ENCODE measurements around the gene SZT2.
A peak's percentile ranks its signal among the peaks of the same experiment; 100 is the strongest.
"Not testable (repeated sequence)": the region's sequence is repeated elsewhere in the genome, so short reads cannot be mapped to it uniquely, and the experiment has no call there.

The SZT2 gene

DNA sequence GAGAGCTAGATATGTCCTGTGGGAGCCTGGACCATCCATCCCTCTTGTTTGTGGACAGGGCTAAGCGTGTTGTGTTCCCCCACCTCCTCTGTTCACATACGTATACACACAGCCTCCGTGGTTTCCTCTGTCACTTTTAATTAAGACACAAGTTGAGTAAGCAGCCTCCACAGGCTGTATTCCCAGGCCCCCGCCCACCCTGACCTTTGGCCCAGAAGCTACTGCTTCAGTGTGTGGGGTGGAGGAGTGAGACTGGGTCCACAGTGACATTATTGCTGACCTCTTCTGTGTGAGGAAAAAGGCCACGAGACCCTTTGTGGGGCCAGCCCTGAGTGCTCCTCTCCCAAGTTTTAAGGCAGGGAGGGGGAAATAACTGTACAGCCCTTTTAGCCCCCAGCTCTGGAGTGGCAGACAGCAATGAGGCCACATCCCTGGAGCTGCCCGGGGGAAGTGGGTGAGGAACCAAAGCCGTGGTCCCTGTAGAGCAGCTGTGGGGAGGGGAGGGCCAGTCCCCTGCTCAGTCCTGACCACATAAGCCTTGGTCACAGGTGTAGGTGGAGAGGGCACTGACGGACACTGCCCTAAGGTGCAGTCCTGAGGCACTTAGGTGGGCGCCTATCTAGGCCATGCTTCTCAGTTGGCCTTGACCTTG is 26.3 kb upstream of the SZT2 start:
- no peak for DNase-seq

DNA sequence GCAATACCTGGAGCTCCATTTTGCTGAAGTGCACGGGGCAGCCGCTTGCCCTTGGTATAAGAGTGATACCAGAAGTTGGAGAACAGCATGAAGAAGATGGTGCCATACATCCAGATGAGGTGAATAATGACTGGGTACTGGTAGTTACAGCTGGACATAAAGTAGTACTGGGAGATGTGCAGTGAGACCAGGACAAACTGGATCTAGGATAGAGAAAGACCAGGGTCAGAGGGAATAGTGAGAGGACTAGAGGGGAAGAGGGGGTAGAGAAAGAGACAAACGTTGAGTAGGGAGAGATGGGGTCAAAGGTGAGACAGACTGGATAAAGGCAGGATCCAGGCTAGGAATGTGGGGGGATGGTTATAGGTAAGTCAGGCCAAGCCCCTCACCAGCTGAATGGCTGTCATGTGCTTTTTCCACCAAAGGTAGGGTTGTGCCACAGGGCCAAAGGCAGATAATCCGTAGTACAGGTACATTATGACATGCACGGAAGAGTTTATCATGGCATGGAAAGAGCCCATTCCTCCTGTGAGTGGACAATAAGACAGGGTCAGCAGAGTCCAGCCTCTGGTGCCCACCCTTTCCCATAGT is 25.7 kb upstream of the SZT2 start:
- DNase-seq, result no peak

- no peak for DNase-seq
Observed at GRCh38 chr1:43365678-43366077, 24.0 kb upstream of the SZT2 start.

- DNase-seq, result no peak
Observed at GRCh38 chr1:43366179-43366578, 23.5 kb upstream of the SZT2 start.

DNA sequence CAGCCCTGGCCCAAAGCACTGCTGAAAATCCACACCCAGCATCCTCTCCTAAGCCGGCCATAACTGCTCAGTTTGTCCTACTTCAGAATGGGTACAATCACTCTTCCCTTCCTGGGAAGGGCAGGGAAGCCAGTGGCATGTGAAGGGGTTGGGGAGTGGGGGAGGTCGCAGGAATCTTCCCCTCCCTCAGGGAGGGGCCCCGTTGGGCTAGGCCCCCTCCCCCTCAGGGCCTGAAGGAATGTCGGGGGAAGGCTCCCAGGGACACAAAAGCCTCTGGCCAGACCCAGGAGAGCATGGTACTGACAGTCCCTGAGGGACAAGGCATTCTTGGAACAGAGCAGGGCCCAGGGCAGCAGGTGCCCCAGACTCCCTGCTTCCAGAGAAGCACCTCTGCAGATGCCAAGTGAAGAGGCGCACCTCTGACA is 23.1 kb upstream of the SZT2 start:
- no peak for DNase-seq

- no peak for DNase-seq
Observed at GRCh38 chr1:43367026-43367903, 22.4 kb upstream of the SZT2 start.

- DNase-seq, result peak; percentile 91
Observed at GRCh38 chr1:43367904-43368645, 21.6 kb upstream of the SZT2 start, which contains the start of gene ELOVL1. ELOVL1 (minus strand) TSS chr1:43368011; CDS start chr1:43365609, 2,402 bp downstream.

DNA sequence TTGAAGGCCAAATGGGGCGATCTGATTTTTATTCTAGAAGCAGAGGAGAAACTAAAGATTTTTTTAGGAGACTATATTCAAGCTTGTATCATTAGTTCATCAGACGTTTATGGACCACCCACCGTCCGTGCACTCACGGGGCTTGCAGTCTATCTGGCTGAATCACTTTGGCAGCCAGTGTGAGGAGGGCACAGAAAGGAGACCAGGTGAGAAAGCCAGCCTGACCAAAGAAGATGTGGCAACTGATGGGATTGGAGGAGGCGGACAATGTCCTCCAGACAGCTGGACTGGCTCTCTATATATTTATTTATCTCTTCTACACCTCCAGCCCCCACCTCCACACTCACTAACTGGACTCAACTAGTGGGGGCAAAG is 21.1 kb upstream of the SZT2 start:
- no peak for DNase-seq

- DNase-seq, result not testable (repeated sequence)
Observed at GRCh38 chr1:43369779-43370178, 19.9 kb upstream of the SZT2 start.

DNA sequence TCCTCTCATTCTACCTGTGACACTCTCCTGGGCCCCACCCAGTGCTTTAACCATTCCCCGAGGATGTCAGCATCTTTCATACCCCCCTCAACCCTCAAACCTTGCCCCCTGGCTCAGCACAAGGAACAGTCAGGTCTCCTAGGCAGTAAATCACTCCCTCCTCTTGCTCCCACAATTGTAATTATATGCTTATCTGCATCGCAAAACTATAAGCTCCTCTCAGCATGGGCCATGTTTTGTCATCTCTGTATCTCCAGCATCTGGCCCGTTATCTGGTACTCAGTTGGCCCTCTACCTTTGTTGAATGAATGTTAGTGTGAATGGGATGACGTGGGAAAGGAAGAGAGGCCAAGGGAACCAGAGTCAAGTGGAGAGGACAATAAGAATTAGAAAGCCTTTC is 19.1 kb upstream of the SZT2 start:
- no peak for DNase-seq

- no peak for DNase-seq
Observed at GRCh38 chr1:43372172-43372571, 17.5 kb upstream of the SZT2 start.

DNA sequence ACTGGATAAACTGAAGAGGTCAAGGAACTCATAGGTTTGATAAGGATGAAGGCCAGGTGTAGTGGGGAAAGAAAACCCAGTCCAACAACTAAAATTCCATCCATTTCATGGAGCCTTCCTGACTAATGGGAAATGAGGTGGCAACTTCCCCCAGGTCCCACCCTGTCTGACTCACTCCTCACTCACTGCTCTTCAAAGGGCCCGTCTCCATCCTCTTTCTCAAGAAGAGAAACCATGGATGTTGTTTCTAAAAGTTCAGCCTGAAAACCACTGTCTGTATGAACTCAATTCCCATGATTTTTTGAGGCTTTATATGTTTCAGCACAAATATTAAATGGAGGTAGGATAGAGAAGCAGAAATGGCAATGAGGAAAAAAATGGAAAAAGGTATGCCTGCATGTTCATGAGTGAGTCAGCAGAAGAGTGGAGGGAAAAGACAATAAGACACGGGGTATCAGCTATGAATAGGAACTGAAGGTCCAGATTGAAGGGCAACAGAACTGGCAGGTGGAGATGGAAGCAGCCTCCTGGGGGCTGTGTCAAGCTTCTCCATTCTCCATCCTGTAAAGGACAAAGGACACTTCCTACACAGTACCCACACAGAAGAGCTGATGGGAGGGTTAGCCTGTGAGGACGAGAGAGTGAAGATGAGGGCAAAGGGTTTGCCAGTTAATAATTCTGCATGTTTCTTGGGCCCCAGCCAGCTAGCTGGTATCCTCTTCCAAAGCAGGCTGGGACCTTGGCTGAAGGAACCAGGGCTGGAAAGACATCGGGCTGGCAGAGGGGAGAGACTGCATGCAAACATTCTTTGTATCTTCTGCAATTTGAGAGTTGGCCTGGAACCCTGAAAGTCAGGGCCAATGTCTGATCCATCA is 16.4 kb upstream of the SZT2 start:
- DNase-seq, result no peak

- DNase-seq, result no peak
Observed at GRCh38 chr1:43376723-43377235, 12.9 kb upstream of the SZT2 start.

GRCh38 chr1:43377831-43378230 is 11.9 kb upstream of the SZT2 start:
- no peak for DNase-seq

DNA sequence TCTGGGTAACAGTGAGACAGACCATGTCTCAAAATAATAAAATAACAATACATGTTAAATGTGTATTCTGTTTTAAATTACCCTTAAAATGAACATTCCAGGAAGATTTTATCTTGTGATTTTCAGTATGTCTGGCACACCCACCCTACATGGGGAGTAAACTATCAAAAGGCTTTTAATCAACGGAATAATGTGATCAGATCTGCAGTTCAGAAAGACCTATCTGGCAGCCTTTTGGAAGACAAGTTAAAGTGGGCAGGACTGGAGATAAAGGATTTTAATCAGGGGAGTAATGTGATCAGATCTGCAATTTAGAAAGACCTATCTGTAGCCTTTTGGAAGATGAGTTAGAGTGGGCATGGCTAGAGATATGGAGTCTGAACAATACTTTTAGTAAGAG is 10.2 kb upstream of the SZT2 start:
- no peak for DNase-seq

DNA sequence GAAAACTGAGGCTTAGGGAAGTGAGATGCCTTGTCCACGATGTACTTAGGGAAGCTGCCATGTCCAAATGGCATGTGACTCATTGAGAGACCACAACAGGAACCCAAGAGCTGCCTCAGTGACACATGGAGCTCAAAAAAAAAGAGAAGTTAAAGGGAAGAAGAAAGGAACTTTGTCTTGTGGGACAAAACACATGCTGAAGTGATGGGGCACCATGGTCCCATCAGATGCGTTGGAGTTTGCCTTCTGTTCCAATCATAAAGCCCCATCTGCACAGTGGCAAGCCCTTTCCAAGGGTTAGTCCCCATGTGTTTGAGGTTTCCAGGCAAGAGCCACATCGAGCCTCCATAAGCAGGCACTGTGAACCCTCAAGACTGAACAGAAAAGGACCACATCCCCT is 8.1 kb upstream of the SZT2 start:
- DNase-seq, result peak; percentile 65

- no peak for DNase-seq
Observed at GRCh38 chr1:43382027-43382779, 7.5 kb upstream of the SZT2 start.

DNA sequence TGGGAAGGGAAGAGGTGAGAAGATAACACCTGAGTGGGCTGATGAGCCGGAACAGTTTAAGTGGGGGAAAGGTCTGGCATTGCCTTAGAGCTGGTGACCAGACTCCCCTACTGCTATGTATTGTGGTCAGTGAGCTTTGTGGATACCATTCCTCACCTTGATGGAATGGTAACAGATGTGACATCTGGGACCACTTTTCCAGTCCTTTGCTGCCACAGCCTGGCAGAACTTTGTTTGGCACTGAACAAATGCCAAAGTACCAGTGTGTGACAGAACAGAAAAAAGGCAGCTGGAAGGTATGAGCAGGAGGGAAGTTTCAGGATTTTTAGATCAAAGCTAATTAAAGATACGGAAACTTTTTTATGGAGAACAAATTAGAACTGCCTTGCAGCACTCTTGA is 6.2 kb upstream of the SZT2 start:
- no peak for DNase-seq

- no peak for DNase-seq
Observed at GRCh38 chr1:43386676-43387075, 3.0 kb upstream of the SZT2 start.

- no peak for DNase-seq
Observed at GRCh38 chr1:43387976-43388599, 1.6 kb upstream of the SZT2 start.

GRCh38 chr1:43388613-43389012 is 1.1 kb upstream of the SZT2 start:
- no peak for DNase-seq

All from GDM1 (cell line).